Fibroblast of upper back skin (primary cell): ENCODE results near the gene CHTF18.
"Not testable (repeated sequence)": the region's sequence is repeated elsewhere in the genome, so short reads cannot be mapped to it uniquely, and the experiment has no call there.

Experiments used
- DNase-seq: peaks from one replicate; pipeline ENCODE4 v3.0.0-alpha.2; 2013

CHTF18 gene

GRCh38 chr16:760545-761343 lies 27.7 kb upstream of the CHTF18 start, which contains the start of gene MSLN:
Gene MSLN, plus strand, starts transcription at chr16:760734. Its CDS starts 1,947 bp downstream, at chr16:762681.
- no peak for DNase-seq

DNA sequence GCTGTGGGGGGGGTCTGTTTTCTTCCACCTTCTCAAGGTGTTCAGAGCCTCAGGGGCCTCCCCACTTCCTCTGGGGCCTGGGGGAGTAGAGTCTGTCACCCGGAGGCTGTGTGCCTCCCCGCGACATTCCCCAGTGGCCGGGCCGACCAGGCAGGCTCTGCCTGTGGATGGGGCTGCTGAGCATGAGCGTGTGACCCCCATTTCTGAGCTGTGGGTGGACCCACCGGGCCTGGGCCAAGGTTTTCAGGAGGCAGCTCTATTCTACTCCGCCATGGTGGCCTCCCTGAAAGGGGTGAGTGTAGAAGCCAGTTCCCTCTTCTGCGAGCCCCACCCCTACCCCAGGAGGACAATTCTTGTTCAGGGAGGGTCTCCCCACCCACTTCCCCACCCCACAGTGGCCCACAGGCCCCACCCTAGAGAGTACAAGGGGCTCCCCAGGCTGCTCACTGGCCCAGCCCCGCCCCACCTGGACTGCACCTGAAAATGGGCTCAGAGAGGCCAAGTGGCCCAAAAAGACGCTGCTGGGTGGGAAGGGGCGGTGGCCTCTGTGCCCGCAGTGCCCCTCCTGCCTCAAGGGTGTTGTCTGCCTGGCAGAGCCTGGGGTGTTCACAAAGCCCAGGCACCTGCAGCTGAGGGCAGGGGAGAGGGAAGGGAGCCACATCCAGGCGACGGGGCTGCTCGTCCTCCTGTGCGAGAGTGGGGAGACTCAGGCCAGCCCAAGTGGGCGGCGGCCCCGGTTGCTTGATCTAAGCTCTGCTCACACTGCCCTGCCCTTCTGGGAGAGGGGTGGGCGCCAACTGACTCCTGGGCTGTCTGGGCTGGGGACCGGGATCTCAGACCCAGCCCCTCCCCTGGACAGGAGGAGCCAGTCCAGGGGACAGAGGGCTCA lies 26.6 kb upstream of the CHTF18 start:
- no peak for DNase-seq

- DNase-seq: no peak
Observed at GRCh38 chr16:762595-763268, 25.7 kb upstream of the CHTF18 start.

GRCh38 chr16:763369-764183 lies 24.8 kb upstream of the CHTF18 start:
- DNase-seq: no peak

DNA sequence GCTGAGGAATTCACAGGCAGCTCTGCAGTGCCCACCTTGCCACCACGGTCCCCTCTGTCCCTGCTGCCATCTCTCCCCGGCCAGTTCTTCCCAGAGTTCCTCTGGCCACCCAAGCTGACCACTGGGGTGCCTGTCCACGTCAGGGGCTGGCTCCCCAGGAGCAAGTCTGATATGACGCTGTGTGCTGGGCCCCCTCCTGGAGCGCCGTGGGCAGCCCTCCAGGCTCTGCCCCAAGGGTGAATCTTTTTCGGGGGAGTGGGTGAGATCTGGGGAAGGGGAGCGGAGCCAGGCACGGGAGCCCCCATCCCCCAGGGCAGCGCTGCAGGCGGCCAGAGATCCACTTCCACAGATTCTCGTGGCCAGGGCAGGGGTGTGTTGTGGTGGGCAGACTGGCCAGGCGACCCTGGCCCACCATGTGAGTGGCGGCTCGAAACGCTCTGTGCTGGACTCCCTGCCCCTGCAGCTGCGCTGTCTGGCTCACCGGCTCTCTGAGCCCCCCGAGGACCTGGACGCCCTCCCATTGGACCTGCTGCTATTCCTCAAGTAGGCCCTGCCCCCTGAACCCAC lies 24.2 kb upstream of the CHTF18 start:
- no peak for DNase-seq

- DNase-seq: no peak
Observed at GRCh38 chr16:764848-765487, 23.5 kb upstream of the CHTF18 start.

DNA sequence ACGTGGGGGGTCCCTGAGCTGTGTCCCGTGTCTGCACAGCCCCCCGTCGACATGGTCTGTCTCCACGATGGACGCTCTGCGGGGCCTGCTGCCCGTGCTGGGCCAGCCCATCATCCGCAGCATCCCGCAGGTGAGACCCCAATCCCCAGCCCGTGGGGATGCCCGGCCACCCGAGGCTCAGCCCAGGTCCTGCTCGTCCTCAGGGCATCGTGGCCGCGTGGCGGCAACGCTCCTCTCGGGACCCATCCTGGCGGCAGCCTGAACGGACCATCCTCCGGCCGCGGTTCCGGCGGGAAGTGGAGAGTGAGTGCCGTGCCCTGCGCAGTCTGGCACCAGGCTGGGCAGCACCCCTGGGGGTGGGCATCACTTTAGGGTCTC lies 22.9 kb upstream of the CHTF18 start:
- no peak for DNase-seq

GRCh38 chr16:766008-766819 lies 22.2 kb upstream of the CHTF18 start:
- DNase-seq: no peak

DNA sequence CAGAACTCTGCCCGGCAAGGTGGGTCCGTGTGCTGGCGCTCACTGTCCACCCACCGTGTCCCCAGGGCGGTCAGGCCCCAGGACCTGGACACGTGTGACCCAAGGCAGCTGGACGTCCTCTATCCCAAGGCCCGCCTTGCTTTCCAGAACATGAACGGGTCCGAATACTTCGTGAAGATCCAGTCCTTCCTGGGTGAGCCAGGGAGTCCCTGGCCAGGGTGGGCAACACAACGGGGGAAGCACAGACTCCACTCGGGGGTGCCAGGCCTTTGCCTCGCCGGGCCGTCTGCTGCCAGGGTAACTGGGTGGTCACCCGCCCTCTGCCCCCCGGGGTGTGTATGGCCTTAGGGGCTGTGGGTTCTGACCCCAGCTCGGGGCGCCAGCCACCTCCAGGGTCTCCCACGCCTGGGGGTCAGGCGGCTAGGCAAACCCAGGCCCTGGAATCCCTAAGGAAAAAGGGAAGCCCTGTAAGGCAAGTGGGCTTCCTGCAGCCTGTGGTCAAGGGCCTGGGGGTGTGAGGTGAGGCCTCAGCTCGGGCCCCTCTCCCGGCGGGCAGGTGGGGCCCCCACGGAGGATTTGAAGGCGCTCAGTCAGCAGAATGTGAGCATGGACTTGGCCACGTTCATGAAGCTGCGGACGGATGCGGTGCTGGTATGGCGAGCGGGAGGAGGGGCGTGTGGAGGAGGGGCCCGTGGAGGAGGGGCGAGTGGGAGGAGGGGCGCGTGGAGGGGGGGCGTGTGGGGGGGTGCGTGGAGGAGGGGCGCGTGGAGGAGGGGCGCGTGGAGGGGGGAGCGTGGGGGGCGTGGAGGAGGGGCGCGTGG lies 21.4 kb upstream of the CHTF18 start:
- no peak for DNase-seq

DNA sequence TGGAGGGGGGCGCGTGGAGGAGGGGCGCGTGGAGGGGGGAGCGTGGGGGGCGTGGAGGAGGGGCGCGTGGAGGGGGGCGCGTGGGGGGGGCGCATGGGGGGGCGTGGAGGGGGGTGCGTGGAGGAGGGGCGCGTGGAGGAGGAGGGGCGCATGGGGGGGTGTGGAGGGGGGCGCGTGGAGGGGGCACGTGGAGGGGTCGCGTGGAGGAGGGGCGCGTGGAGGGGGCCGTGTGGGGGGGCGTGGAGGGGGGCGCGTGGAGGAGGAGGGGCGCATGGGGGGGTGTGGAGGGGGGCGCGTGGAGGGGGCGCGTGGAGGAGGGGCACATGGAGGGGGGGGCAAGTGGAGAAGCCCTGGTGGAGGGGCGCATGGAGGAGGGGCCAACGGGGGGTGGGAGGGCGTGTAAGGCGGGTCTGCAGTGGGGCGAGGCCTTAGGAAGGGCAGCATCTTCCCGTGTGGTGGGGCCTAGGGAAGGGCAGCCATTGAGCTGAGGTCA lies 20.6 kb upstream of the CHTF18 start:
- no peak for DNase-seq

DNA sequence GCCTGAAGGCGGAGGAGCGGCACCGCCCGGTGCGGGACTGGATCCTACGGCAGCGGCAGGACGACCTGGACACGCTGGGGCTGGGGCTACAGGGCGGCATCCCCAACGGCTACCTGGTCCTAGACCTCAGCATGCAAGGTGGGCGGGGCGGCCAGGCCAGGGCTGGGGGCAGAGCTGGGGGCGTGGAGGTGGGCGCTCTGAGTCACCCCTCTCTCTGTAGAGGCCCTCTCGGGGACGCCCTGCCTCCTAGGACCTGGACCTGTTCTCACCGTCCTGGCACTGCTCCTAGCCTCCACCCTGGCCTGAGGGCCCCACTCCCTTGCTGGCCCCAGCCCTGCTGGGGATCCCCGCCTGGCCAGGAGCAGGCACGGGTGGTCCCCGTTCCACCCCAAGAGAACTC lies 20.0 kb upstream of the CHTF18 start:
- DNase-seq: no peak

DNA sequence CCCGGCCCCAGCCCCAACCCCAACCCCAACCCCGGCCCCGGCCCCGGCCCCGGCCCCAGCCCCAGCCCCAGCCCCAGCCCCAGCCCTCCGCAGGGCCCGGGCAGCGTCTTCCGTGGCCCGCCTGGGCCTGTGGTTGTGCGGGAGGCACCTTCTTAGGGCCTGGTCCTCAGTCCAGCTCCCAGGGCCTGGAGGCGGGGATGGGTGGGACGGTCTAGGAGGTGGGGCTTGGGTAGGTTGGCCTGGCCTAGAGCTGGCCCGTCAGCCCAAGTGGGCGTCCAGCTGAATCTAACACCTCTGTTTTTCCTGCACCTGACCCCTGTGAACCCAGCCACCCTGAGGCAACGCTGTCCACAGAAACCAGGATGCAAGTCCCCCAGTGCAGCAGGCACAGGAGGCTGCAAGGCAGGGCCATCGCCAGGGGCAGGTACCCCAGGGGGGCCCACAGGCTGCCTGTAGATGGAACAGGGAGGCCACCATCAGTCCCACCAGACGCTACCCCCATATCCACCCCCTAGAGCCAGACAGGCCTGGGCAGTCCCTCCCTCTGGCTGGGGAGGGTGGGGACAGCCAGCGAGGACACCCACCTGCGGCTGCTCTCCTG lies 19.1 kb upstream of the CHTF18 start:
- DNase-seq: no peak

- no peak for DNase-seq
Observed at GRCh38 chr16:769934-770333, 18.5 kb upstream of the CHTF18 start.

GRCh38 chr16:770411-770810 lies 18.0 kb upstream of the CHTF18 start:
- no peak for DNase-seq

- no peak for DNase-seq
Observed at GRCh38 chr16:772959-773358, 15.5 kb upstream of the CHTF18 start.

- DNase-seq: no peak
Observed at GRCh38 chr16:774086-775001, 14.1 kb upstream of the CHTF18 start.

DNA sequence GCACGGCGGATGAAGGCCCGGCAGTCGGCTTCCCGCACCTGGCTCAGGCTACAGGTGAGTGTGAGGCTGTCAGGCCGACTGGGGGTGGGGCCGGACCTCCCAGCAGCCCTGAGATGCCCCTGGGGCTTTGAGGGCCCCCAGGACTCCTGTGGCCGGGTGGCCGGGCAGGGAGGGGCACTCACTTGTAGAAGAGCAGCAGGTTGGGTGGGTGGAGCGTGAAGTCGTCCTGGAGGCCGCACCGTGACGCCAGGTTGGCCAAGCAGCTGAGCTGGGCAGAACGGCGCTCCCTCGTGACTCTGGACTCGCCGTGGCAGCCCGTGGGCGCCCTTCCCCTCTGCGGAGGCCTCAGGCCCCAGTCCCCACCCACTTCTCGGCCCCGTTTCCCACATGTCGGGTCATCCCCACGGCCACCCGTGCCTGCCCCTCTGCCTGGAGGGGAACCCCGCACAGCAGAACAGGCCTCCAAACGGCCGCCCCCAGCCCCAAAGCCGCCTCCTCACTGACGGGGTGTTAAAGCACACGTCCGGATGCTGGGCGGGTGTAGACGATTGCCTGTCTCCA lies 13.1 kb upstream of the CHTF18 start:
- DNase-seq: no peak

- DNase-seq: not testable (repeated sequence)
Observed at GRCh38 chr16:776298-776697, 12.1 kb upstream of the CHTF18 start.
